ENCODE data around the gene SLC26A9.
"Not testable (repeated sequence)": the region's sequence is repeated elsewhere in the genome, so short reads cannot be mapped to it uniquely, and the experiment has no call there.

The SLC26A9 gene

DNA sequence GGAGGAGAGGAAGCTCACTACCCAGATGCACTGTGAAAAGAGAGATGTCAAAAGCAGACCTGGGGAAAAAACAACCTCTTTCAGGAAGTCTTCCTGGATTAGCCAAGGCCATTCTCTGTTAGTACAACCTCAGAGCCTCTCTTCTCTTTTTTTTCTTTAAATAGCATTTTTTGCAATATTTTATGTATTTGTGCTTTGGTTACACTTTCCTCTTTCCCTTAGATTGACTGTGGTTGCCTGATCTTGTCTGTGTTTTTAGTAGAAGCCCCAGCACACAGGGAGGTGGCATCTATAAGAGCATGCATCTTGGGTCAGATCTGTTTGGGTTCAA, 18.8 kb downstream of the SLC26A9 start:
- DNase-seq = no peak

- no peak for DNase-seq
Observed at GRCh38 chr1:205923651-205924459, 19.4 kb downstream of the SLC26A9 start.

- DNase-seq = no peak
Observed at GRCh38 chr1:205922806-205923205, 20.4 kb downstream of the SLC26A9 start.

DNA sequence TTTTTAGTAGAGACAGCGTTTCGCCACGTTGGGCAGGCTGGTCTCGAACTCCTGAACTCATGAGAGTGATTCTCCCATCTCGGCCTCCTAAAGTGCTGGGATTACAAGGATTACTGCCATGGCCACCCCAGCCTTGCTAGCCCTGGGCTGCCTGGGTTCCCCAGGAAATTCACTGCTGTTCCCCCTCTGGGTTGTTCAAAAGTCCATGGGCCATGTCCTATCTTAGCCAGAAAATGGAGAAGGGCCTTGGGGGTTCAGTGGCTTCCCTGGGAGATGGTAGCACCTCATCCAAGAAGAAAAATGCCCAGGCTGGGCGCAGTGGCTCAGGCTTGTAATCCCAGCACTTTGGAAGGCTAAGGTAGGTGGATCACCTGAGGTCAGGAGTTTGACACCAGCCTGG, 20.9 kb downstream of the SLC26A9 start:
- DNase-seq = no peak

GRCh38 chr1:205921570-205921909, 21.7 kb downstream of the SLC26A9 start:
- no peak for DNase-seq

DNA sequence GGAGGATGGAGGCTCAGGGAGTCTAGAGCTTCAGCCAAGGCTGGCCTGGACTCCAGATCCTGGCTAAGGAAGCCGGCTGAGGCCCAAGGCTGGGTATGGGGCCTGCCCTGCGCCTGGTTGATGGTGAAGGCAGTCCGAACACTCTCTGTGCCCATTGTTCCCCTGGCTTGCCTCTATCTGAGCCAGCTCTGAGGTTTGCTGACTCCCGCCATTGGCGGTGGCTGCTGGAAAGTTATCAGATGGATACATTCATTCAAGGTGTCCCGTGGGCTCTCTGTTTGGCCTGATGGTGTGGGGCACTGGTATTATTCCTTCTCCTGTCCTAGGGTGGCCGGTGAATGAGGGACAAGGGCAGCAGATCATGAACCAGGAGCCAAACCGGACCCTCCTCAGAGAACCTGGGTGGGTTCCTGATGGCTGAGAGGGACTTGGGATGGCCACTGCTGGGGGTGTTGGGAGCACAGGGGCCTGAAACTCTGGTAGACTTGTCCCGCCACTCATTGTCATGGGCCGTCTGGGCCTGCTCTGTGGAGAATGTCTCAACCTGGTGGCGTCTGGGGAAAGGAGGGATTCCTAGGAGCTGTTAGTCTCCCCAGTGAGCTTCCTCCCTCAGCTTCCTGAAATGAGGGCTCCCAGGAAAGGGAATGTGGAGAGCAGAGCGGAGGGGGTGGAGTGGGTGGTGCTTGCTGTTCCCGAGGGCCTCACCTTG, 22.2 kb downstream of the SLC26A9 start:
- no peak for DNase-seq

GRCh38 chr1:205920159-205920558, 23.1 kb downstream of the SLC26A9 start:
- no peak for DNase-seq

GRCh38 chr1:205918955-205919746, 24.1 kb downstream of the SLC26A9 start:
- DNase-seq = peak; percentile 85

DNA sequence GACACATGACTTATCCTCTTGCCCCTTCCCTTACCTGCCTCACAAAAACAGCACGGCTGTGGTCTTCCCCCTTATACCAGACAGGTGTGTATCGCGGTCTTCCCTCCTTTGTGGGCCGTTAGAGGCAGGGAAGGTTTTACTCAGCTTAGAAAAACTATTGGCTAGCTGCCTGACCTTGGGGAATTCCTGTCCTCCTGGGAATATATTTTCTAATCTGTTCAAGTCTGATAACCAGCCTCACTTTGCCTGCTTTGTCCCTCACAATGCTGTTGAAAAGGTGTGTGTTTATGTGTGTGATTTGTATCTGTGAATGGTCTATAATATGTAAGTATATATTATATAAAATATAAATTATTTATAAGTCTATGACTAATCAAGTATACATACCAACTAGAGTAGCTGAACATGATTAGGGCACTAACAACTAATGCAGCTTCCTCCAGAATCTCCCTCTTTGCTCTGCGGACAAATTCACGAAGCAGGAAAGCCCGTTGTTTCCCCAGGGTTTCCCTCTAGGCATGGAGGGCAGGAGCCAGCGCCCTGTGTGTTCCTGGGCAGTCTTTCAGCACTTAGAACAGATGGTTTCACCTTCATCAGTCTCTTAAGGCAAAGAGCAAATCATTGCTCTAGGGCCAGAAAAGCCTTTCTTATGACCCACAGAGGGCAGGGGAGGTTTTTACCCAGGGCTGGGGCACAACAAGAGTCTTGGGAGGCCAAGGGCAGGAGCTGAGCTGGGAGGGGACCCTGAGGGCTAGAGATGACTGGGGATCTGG, 25.6 kb downstream of the SLC26A9 start:
- no peak for DNase-seq

- no peak for DNase-seq
Observed at GRCh38 chr1:205916541-205916940, 26.7 kb downstream of the SLC26A9 start.

GRCh38 chr1:205915354-205915990, 27.8 kb downstream of the SLC26A9 start:
- no peak for DNase-seq

- DNase-seq = no peak
Observed at GRCh38 chr1:205914730-205915129, 28.5 kb downstream of the SLC26A9 start.

DNA sequence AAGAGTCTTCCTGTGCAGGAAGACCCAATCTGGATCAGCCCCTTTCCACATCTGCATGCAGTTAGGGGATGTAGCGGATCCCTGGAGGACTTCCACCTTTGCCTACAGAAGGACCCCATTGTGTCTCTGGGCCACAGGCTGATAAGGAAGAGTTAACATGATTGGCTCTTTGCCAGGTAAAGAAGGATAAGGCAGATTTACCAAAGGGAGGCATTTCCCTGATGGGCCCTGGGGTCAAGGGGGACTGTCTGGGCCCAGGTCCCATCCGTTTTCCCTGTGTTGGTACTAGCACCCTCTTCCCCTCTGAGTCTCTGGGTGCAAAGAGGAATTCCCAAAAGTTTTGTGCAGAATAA, 29.1 kb downstream of the SLC26A9 start:
- DNase-seq = no peak

DNA sequence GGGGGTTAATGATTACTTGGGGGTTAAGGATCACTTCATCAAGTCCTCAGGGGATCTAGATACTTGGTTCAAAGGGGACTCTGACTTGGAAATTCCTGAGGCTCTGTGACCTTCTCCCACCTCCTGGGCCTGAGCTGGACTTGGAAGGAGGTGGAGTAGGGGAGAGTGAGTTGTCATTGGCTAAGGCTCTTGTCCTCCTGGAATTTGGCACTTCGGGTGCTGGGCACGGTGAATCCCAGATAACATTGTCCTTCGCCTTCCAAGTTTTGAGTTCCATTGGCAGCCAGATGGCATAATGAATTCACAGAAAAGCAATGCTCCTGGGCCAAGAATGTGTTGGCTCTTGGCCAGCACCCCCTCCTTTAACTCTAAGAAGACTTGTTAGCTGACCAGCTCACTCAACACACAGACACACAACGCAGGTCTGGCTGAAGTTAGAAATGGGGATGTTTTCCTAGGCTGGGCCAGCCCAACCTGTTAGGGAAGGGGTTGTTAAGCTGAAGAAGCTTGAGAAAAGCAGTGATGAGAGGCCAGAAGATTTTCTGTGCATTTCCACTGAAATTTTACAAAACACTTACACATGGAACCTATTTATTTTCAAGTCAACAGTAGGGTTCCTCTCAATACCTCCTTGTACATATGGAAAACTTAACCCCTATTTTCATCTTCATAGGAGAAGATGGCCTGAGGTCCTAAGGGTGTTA, 29.7 kb downstream of the SLC26A9 start:
- DNase-seq = peak; percentile 24

DNA sequence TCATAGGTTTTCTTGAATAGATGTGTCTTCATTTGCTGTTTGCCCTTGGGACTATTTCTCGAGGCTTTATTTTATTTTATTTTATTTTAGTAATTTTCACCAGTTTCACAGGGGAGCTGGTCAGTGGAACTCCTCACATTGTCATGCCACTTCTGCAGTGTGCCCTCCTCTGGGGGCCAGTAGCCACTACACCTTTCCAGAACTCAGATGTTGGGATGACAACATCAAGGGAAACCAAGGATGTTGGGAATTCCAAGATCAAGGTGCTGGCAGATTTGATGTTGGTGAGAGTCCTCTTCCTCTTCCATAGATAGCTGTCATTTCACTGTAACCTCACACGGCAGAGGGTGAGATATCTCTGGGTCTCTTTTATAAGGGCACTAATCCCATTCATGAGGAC, 35.5 kb downstream of the SLC26A9 start:
- no peak for DNase-seq

- not testable (repeated sequence) for DNase-seq
Observed at GRCh38 chr1:205905095-205905494, 38.2 kb downstream of the SLC26A9 start.

DNA sequence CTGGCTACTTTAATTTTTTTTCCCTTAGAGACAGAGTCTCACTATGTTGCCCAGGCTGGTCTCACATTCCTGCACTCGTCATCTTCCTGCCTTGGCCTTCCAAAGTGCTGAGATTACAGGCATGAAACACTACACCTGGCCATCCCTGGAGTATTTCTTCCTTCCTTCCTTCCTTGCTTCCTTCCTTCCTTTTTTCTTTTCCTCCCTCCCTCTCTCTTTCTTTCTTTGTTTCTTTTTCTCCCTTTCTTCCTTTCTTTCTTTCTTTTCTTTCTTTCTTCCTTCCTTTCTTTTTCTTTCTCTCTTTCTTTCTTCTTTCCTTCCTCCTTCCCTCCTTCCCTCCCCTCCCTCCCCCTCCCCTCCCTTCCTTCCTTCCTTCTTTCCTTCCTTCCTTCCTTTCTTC, 46.9 kb downstream of the SLC26A9 start:
- no peak for DNase-seq

DNA sequence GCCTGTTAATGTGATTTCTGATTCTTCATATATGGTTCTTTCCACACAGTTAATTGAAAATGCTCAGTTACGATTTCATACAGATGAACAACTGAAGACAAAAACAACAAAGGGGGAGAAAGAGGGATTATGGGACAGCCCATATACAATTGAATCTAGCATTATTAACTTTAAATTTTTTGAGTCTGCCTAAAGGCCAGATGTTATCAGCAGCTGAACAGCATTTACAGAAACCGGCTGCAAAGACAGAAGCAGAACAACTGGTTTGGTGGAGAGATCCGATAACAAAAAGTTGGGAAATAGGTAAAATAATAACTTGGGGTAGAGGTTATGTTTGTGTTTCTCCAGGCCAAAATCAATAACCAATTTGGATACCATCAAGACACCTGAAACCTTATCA, 49.1 kb downstream of the SLC26A9 start:
- not testable (repeated sequence) for DNase-seq

GRCh38 chr1:205892175-205892574, 51.1 kb downstream of the SLC26A9 start:
- DNase-seq = not testable (repeated sequence)

GRCh38 chr1:205891481-205891880, 51.8 kb downstream of the SLC26A9 start:
- not testable (repeated sequence) for DNase-seq

DNA sequence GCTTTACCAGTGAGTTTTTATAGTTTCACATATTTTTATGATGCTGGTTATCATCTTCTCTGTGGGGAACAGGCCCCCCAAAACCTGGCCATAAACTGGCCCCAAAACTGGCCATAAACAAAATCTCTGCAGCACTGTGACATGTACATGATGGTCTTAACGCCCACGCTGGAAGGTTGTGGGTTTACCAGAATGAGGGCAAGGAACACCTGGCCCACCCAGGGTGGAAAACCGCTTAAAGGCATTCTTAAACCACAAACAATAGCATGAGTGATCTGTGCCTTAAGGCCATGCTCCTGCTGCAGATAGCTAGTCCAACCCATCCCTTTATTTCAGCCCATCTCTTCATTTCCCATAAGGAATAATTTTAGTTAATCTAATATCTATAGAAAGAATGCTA, 52.6 kb downstream of the SLC26A9 start:
- not testable (repeated sequence) for DNase-seq

- DNase-seq = not testable (repeated sequence)
Observed at GRCh38 chr1:205889706-205890105, 53.5 kb downstream of the SLC26A9 start.

Data from RPMI8226 (cell line).